ENCODE data around the gene PIK3R5. TPM values are rescaled to one million over a fixed set of nuclear protein-coding genes. Genes with fewer than 3 reads are reported as not detected.

Gene PIK3R5
- total and polyA plus RNA-seq, 2 donors (not counting 1 experiment from before 2014, with no cell fraction given) = 0.15 TPM; not detected in 1

DNA sequence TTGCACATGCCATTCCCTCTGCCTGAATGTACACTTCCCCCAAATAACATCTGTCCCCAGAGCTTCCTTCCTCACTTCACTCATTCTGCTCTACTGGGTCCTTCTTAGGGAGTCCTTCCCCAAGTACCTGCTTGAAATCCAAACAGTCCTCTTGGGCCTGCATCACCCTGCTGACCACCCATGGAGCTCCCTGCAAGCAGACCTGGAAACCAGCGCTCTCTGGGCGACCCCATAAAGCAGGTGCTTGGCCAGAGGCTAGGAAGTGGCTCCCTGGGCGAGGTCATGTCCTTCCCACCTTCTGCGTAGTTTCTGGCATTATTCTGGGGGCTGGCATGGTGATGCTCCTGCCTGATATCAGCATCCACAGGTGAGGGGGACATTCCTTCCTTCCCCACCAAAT is 43.6 kb upstream of the PIK3R5 start:
- Histone ChIP-seq H3K9ac (ENCODE audit: insufficient read depth, low read length) (no peak overlapping the region), H3K4me3 (replicated peaks in 1 of 4; ENCODE audit: control extremely low read depth in 1 of 4, insufficient read depth in 1 of 4, low read depth in 3 of 4, low read length in 4 of 4) (no peak overlapping the region), H3K4me1 (ENCODE audit: control insufficient read depth, extremely low read depth, insufficient read depth, low read length) (no peaks in the 10 kb centered on the region), H3K27me3 (ENCODE audit: control insufficient read depth, insufficient read depth, low read length) (peaks cover 6% of the 10 kb centered on the region), H3K79me2 (ENCODE audit: control insufficient read depth, insufficient read depth, low read length) (no peaks in the 10 kb centered on the region), H3K9me3 (ENCODE audit: control insufficient read depth, insufficient read depth, low read depth, low read length) (no peaks in the 10 kb centered on the region), H4K20me1 (ENCODE audit: control insufficient read depth, extremely low read depth, insufficient read depth, low read length) (no peaks in the 10 kb centered on the region), H3K4me2 (ENCODE audit: extremely low read depth, insufficient read depth, low read length) (no peak overlapping the region), H3K36me3 (ENCODE audit: control insufficient read depth, insufficient read depth, low read length) (no peaks in the 10 kb centered on the region), H3K27ac (ENCODE audit: insufficient read depth, low read length) (no peak overlapping the region), H2AFZ (ENCODE audit: low read length) (no peak overlapping the region)
- DNase-seq (ENCODE audit: low read depth in 2 of 2) = no peak
- TF ChIP-seq EZH2 (IDR thresholded peaks at IDR 0.05; ENCODE audit: low read length, missing control alignments) (no peak), CTCF (conservative IDR thresholded peaks at IDR 0.05 in 1 of 2, IDR thresholded peaks at IDR 0.05 in 1 of 2; ENCODE audit: low read depth in 1 of 2, low read length in 2 of 2) (no peak)

- no peak overlapping the region for H3K4me3 ChIP-seq (replicated peaks in 1 of 4; ENCODE audit: control extremely low read depth in 1 of 4, insufficient read depth in 1 of 4, low read depth in 3 of 4, low read length in 4 of 4)
- H3K27me3 ChIP-seq (ENCODE audit: control insufficient read depth, insufficient read depth, low read length) = peaks cover 16% of the 10 kb centered on the region
- DNase-seq (ENCODE audit: low read depth in 2 of 2) = no peak
- H3K4me2 ChIP-seq (ENCODE audit: extremely low read depth, insufficient read depth, low read length) = no peak overlapping the region
- H2AFZ ChIP-seq (ENCODE audit: low read length) = no peak overlapping the region
- no peak for TF ChIP-seq CTCF (conservative IDR thresholded peaks at IDR 0.05 in 1 of 2, IDR thresholded peaks at IDR 0.05 in 1 of 2; ENCODE audit: low read depth in 1 of 2, low read length in 2 of 2)
- no peak for TF ChIP-seq EZH2 (IDR thresholded peaks at IDR 0.05; ENCODE audit: low read length, missing control alignments)
- no peaks in the 10 kb centered on the region for H3K36me3 ChIP-seq (ENCODE audit: control insufficient read depth, insufficient read depth, low read length)
- no peak overlapping the region for H3K9ac ChIP-seq (ENCODE audit: insufficient read depth, low read length)
- no peaks in the 10 kb centered on the region for H3K4me1 ChIP-seq (ENCODE audit: control insufficient read depth, extremely low read depth, insufficient read depth, low read length)
- no peaks in the 10 kb centered on the region for H3K79me2 ChIP-seq (ENCODE audit: control insufficient read depth, insufficient read depth, low read length)
- H3K27ac ChIP-seq (ENCODE audit: insufficient read depth, low read length) = no peak overlapping the region
- no peaks in the 10 kb centered on the region for H4K20me1 ChIP-seq (ENCODE audit: control insufficient read depth, extremely low read depth, insufficient read depth, low read length)
- no peaks in the 10 kb centered on the region for H3K9me3 ChIP-seq (ENCODE audit: control insufficient read depth, insufficient read depth, low read depth, low read length)
Observed at GRCh38 chr17:9007052-9007714, 41.7 kb upstream of the PIK3R5 start.

GRCh38 chr17:9006175-9006767 is 40.8 kb upstream of the PIK3R5 start:
- Histone ChIP-seq H3K4me1 (ENCODE audit: control insufficient read depth, extremely low read depth, insufficient read depth, low read length) (no peaks in the 10 kb centered on the region), H3K9ac (ENCODE audit: insufficient read depth, low read length) (no peak overlapping the region), H3K4me2 (ENCODE audit: extremely low read depth, insufficient read depth, low read length) (no peak overlapping the region), H3K4me3 (replicated peaks in 1 of 4; ENCODE audit: control extremely low read depth in 1 of 4, insufficient read depth in 1 of 4, low read depth in 3 of 4, low read length in 4 of 4) (no peak overlapping the region), H3K79me2 (ENCODE audit: control insufficient read depth, insufficient read depth, low read length) (no peaks in the 10 kb centered on the region), H4K20me1 (ENCODE audit: control insufficient read depth, extremely low read depth, insufficient read depth, low read length) (no peaks in the 10 kb centered on the region), H3K27me3 (ENCODE audit: control insufficient read depth, insufficient read depth, low read length) (peaks cover 16% of the 10 kb centered on the region), H3K36me3 (ENCODE audit: control insufficient read depth, insufficient read depth, low read length) (no peaks in the 10 kb centered on the region), H2AFZ (ENCODE audit: low read length) (no peak overlapping the region), H3K27ac (ENCODE audit: insufficient read depth, low read length) (no peak overlapping the region), H3K9me3 (ENCODE audit: control insufficient read depth, insufficient read depth, low read depth, low read length) (no peaks in the 10 kb centered on the region)
- TF ChIP-seq EZH2 (IDR thresholded peaks at IDR 0.05; ENCODE audit: low read length, missing control alignments) (no peak), CTCF (conservative IDR thresholded peaks at IDR 0.05 in 1 of 2, IDR thresholded peaks at IDR 0.05 in 1 of 2; ENCODE audit: low read depth in 1 of 2, low read length in 2 of 2) (no peak)
- no peak for DNase-seq (ENCODE audit: low read depth in 2 of 2)

Measured in fibroblast of lung (primary cell).